Stimulated activated CD4-positive, alpha-beta T cell treated with anti-CD3 and anti-CD28 coated beads, Interleukin-2, amount 100 ng/mL, for 24 hours (primary cell): ENCODE results near the gene DLGAP4.
A peak's percentile ranks its signal among the peaks of the same experiment; 100 is the strongest.

ENCODE experiments used
- DNase-seq, 2 donors: peaks; one replicate each; pipeline ENCODE4 v3.0.0-alpha.2; 2020

Gene DLGAP4

DNA sequence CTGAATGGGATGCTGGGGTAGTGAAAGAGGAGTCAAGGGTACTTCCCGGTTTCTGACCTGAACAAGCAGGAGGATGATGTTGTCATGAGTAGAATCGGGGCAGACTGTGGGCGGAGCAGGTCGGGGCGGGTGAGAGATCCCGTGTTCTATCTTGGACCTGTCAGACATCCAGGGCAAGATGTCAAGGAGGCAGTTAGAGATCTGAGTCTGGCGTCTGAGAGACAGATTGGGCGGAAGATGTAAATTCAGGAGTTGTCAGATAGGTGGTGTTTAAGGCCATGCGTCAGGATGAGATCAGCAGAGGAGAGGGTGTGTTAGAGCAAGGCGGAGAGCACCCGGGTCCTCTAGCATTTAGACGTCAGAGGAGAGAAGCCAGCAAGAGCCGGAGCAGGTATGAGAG, 115.5 kb downstream of the DLGAP4 start:
- DNase-seq: no peak

DNA sequence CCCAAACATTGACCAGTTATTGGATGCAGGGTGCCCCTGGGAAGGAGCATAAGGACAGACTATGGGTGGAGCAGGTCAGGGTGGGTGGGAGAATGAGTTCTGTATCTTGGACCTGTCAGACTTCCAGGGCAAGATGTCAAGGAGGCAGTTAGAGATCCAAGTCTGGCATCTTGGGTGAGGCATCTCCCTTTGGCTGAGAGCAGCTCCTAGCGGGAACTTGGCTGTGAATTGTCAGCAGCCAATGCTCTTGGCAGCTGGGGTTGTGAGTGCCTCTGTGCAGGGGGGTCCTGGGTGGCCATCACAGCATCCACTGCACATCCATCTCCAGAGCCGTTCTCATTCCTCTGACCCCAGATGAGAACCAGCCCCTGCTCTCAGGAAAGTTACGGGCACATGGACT, 118.2 kb downstream of the DLGAP4 start:
- DNase-seq: no peak

DNA sequence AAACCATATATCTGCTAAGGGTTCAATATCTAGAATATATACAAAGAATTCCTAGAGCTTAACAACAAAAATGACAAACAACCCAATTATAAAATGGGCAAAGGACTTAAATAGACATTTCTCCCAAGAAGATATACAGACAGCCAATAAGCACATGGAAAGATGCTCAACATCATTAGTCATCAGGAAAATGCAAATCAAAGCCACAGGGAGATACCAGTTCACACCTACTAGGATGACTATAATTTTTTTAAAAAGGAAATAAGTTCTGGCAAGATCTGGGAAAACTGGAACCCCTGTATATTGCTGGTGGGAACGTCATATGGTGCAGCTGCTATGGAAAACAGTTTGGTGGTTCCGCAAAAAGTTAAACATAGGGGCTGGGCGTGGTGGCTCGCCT, 119.0 kb downstream of the DLGAP4 start:
- no peak for DNase-seq

DNA sequence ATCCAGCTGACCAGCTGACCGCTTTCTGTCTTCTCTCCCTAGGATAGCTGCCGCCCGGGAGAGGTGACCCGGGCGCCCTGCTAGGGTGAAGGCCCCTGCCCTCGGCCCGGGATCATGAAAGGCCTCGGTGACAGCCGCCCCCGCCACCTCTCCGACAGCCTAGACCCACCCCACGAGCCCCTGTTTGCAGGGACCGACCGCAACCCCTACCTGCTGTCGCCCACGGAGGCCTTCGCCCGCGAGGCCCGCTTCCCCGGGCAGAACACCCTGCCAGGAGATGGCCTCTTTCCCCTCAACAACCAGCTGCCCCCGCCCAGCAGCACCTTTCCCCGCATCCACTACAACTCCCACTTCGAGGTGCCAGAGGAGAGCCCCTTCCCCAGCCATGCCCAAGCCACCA, 125.5 kb downstream of the DLGAP4 start:
- no peak for DNase-seq

DNA sequence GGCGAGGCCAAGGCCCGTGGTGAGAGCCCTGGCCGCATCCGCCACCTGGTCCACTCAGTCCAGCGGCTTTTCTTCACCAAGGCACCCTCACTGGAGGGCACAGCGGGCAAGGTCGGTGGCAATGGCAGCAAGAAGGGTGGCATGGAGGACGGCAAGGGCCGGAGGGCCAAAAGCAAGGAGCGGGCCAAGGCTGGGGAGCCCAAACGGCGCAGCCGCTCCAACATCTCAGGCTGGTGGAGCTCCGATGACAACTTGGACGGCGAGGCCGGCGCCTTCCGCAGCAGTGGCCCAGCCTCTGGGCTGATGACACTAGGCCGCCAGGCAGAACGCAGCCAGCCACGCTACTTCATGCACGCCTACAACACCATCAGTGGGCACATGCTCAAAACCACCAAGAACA, 126.0 kb downstream of the DLGAP4 start:
- no peak for DNase-seq

DNA sequence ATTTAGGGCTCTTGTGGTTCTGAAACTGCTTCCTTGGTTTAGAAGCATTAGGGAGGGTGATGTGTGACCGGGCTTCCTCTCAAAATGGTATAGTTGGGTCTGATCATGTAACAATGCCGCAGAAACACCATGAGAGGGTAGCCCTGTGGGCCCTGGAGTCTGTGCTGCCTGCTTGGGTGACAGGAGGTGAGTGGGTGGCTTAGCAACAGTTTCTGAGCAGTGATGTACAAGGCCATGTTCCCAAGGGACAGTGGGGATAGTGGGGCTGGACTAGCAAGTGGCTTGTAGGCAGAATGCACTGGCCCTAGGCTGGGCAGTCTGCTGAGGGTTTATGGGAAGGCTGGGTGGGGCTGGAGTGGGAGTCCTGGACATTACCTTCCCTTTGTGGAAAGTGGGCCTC, 128.2 kb downstream of the DLGAP4 start:
- no peak for DNase-seq

DNA sequence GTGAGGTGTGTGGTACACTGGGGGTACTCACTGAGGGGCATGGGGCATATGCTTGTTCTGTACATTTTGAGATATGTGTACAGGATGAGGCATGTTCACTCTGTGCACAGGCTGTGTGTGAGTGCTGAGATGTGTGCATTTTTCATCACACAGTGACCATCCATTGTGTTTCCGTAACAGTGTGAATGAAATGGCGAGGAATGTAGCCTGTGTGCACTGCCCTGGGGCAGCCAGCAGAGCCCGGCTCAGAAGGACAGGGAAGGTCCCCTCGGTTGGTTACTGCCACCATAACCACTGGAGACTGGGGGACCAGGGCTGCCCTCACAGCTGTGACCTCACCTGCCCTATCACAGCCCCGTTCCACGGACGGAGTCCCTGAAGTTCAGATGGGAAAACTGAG, 129.0 kb downstream of the DLGAP4 start:
- DNase-seq: no peak

DNA sequence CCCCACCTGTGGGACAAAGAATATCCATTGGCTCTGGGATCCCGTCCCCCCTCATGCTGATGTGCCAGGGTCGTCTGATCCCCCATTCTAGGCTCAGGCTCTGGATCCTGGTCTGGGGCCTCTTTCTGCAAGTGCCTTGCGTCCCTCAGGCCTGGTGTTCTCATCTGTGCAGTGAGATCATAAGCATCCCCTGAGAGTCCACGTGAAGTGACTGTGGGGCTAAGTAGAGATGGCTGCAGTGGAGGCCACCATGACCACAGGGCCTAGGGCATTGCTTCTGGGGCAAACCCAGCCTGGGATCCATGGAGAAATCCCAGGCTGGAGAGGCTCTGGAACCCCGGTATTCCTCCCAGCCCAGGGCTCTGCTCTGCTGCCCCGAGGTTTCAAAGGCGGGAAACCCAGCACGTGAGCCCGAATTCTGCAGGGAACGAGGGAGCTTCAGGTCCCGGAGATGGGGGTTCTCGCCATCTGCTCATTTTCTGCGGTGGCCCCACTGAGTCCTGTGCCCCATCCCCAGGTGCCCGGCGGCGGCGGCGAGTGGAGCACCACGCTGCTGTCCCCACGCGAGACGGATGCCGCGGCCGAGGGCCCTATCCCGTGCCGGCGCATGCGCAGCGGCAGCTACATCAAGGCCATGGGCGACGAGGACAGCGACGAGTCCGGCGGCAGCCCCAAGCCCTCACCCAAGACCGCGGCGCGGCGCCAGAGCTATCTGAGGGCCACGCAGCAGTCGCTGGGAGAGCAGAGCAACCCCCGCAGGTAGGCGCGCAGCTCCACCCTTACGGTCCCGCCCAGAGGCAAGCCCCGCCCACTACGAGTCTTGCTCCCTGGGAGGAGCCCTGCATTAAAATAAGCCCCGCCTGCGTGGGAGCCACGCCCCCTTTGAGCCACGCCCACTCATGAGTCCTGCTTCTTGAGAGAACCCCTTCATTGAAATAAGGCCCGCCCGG, 129.7 kb downstream of the DLGAP4 start:
- peak; percentile 86 to 91 for DNase-seq

DNA sequence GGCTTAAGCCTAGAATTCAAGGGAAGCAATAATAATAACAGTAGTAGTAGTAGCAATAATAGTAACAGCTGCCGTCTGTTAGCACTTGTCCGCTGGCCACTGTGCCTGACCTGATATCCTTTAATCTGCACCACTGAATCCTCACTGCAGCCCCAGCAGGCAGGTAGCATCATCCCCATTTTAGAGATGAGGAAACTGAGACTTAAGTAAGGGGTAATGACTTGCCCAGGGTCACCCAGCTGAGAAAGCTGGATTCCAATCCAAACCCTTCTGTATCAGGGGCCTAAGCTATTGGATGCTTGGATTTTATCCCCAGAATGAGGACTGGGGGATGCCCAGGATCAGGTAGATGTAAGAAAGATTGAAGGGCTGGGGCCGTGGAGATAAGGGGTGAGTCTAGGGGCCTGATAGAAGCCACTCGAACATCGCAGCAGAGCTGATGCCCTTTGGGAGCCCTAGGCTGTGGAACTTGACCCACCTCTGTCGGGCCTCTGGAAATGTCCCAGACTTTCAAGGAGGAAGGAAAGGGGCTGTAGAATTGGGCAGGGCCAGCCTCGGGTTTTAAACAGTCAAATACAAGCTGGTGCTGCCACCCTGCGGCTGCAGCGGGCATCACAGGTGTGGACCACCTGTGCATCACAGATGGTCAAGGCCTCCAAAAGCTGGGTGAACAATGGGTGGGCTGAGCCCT, 133.0 kb downstream of the DLGAP4 start:
- peak; percentile 74 to 80 for DNase-seq

DNA sequence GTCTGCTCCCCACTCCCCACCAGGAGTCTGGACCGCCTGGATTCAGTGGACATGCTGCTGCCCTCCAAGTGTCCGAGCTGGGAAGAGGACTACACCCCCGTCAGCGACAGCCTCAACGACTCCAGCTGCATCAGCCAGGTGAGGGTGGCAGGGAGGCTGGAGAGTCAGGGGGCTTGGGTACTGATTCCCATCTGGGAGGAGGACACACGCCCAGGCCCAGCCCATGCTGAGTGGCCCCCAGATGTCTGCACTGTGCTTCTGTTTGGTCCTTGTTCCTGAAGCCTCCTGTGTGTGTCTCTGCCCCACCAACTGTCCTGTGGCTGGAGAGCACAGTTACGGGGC, 133.6 kb downstream of the DLGAP4 start:
- no peak for DNase-seq

DNA sequence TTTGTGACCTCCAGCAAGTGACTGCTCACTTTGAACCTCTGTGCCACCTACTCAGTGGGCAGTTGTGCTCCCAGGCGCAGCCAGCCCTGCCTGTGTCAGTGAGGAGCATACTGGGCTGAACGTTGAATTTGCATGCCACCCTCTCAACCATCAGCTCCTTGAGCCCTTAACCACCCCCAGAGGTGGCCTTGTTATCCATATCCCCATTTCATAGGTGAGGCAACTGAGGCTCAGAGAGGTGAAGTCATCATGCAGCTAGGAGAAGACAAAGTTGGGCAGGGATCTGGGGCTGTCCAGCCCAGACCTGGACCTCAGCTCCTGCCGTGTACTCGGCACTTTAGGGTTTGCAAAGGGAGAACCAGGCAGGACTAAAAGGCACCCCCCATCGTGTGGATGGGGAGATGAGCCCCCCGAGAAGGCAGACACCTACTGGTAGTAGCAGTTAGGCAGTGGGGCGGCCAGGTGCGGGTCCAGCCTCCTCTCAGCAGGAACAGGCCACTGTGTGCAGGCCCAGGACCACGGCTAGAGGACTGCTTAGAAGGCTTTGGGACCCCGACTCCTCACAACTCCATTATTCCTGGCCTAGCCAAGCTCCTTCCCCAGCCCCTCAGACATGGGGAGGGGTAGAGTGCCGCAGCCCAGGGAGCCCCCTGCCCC, 134.4 kb downstream of the DLGAP4 start:
- DNase-seq: no peak

DNA sequence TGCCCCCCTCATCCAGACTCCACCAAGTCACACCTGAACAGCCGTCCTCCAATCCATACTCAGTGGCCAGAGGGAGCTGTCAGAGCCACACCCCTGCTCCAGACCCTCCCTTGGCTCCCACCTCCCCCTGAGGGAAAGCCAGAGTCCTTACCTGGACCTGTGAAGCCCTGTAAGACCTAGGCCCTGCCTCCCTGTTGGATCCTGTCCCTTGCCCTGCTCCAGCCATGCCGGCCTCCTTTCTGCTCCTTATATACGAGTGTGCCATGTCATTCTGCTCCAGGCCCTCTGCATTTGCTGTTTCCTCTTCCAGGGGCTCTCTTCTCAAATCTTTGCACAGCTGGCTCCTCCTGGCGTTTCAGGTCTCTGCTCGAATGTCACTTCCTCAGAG, 134.9 kb downstream of the DLGAP4 start:
- no peak for DNase-seq

DNA sequence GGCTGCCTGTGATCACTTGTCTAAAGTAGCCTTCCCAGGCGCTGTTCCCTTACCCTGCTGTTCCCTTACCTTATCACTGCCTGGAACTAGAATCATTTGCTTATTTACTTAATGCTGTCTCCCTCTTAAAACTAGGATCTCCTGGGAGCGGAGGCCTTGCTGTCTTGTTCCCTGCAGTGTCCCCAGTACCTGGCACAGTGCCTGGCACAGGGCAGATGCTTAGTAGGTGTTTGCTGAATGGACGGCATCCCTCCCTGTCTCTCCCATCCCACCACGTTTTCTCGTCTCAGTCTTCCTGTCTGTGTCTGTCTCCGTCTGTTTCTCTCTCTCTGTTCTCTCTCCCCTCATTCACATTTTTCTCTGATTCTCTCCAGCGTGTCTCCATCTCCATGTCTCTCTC, 135.3 kb downstream of the DLGAP4 start:
- no peak for DNase-seq

DNA sequence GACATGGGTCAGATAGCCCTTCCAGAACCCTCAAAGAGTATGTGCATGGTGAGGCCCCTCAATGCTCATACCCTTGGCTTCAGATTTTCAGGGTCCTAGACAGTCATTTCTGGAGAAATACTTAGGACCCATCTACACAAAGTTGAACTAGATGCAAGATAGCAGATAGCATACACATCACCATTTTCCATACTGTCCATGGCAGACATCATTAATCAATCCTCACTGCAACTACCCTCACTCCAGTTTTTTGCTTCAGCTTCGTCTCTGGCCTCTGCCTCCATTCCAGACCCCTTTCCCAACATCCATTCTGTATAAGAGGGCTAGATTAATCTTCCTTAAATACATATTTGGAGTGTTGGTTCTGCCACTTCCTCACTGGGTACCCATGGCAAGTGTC, 139.7 kb downstream of the DLGAP4 start:
- DNase-seq: no peak

DNA sequence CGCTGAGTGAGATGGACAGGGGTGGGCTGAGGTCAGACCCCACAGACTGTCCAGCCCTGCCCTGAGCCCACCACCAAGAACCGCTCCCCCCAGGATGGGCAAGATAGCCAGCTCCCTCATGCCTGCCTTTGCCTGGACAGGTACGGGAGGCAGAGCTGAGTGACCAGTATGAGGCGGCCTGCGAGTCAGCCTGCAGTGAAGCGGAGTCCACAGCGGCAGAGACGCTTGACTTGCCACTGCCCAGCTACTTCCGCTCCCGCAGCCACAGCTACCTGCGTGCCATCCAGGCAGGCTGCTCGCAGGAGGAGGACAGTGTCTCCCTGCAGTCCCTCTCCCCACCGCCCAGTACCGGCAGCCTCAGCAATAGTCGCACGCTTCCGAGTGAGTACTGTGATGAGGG, 140.4 kb downstream of the DLGAP4 start:
- DNase-seq: no peak

DNA sequence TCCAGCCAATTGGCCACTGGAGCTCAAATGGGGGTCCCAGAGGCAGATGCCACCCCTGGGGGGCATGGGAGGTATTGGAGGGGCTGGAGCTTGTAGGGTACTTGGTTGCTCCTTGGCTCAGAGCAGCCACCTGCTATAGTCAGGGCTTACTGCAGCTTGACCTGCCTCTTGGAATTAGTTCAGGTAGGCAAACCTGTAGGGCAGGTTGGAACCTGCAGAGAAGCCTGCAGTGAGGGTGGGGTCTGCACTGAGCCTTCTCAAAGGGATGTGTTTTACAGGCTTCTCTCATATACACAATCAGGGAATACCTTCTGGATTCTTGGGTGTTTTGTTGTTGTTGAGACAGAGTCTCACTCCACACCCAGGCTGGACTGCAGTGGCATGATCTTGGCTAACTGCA, 141.0 kb downstream of the DLGAP4 start:
- no peak for DNase-seq

DNA sequence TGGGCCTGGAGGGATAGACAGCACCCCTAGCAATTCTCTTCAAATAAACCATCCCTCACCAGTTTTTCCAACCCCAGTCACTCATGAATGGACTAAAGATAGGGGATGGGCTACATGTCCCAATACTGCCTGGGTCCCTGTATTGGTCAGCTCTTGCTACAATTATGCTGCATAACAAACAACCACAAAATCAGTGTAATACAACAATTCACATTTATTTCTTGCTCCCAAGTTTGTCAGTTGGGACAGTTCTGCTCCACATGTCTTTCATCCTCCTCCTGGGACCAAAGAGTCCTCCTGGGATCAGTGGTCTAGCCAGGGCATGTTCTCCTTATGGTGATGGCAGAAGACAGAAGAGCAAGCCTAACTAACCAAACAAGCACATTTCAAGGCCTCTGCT, 143.5 kb downstream of the DLGAP4 start:
- DNase-seq: no peak

DNA sequence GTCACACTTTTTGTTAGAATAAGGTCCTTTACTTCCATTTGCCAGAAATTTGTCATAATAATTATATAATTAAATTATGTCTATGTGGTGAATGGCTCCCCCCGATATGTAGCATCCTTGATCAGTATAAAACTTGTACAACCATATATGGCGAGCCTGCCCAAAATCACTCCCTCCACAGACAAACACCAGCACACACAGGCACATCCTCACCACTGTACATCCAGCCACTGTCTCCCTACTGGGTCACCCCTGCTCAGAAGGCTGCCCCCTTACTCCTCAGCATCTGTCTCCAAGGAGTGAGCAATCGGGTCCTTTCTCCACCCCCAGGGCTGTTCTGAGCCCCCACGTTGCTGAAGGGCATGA, 148.2 kb downstream of the DLGAP4 start:
- DNase-seq: no peak

DNA sequence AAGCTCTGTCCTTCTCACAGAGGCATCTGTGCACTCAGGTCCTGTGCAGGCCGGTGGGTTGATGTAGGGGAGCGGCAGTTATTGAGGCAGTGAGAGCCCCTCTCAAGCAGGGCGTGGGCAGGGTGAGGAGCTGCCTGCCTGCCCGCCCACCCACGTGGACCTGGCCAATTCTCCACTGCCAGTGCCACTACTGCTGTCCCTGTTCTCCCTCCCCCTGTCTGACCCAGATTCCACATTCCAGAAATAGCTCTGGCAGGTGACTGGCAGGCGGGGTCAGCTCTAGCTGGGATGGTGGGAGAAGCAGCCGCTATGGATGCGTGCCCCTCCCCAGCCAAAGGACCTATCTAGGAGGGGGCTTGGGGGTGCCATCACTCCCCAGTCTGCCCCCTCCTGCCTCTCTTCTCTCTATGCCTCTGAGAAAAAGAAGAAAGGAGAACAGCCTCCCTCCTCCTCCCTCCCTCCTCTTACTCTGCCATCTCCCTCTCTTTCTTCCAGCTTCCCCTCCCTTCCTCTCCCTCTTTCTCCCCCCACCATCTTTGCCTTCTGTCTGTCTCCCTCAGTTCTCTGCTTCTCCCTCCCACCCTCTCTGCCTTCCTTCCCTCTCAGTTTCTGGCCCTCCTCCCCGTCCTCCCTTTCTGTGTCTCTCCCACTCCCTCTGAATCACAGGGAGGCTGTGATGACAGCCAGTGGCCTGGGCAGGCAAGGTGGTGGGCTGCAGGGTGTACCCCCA, 148.7 kb downstream of the DLGAP4 start:
- DNase-seq: no peak

DNA sequence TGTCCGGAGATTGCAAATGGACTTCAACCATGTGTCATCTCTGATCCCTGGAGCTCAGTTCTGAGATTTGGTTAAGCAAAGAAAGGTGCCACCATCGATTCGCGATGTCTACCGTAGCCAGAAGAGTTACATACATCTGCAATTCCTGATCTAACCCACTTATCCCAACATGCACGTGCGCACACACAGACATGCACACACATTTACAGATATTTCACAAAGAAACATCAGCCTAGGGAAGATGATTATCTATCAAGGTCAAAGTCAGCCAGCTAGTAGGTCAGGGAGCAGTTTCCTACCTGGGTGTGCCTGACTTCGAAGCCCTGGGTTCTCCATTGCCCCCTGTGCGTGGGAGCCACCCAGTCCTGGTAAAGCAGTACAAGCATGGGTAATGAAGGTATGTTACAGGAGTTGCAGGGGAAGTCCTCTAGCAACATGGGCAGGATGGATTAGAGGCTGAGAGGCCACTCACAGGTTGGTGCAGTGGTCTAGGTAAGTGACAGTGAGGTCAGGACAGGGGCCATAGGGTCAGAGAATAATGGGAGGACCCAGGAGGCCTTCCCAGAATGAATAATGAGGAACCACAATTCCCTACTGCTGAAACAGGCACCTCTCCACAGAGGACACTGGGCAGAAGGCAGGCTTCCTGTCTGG, 150.0 kb downstream of the DLGAP4 start:
- no peak for DNase-seq

DNA sequence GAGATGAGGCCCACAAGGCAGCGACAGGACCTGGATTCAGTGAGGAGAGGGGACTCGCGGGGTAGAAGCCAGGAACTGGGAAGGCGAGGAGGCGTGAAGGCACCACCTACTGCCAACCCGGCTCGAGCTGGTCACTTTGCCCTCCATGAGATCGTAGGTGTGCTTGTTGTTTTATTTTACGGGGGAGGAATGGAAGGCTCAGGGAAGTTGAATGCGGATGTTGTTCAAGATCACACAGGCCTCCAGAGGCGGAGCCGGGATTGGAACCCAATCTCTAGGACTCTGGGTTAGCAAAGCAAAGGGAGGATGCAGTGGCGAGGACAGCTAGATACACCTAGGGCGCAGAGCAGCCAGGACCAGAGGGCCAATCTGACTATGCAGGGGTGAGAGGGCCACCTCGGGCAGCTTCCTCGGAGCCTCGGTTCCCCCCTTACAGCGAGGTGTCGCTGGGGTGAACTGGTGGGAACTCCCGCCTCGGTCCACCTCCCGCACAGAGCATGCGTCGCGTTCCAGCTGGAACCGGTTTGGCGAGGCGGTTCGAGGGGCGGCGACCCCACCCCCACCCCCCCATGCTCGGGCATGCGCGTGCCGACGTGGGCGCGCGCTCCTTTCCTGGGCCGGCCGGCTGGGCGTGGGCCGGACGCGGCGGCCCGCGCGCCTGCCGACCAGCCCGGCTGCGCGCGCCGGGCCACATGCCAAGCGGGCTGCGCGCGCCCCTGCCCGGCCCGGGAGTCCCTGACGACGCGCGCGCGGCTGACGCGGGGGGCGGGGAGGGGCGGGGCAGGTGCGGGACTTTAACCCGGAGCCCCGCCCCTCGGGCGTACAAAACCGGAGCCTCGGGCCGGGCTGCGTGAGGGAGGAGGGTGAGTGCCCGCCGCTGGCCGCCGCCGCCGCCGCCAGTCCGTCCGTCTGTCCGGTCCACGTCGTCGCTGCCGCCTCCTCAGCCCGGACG, 154.8 kb downstream of the DLGAP4 start:
- DNase-seq: peak; percentile 88 to 91
